Astrocyte of the spinal cord (primary cell): Measurements from ENCODE around the gene MRPL54.
"Not testable (repeated sequence)": the region's sequence is repeated elsewhere in the genome, so short reads cannot be mapped to it uniquely, and the experiment has no call there.

Experiments
- DNase-seq: peaks from one replicate; pipeline ENCODE4 v3.0.0; 2011; ENCODE audit warnings: low read depth, low spot score
- H3K4me3 ChIP-seq: 2 replicates; pipeline ENCODE4 v1.5.1; 2011; ENCODE audit warnings: low read depth, mild to moderate bottlenecking, low read length, moderate library complexity
- CTCF ChIP-seq: IDR thresholded peaks from 2 replicates; pipeline ENCODE4 v1.5.1; 2012; ENCODE audit warnings: low read depth, mild to moderate bottlenecking, low read length, inconsistent platforms
- in situ Hi-C: cut with HindIII; loops from 2 replicates; pipeline ENCODE4 v1.10.0; 2017; ENCODE audit warnings: low sequenced_read_pairs

MRPL54 gene

GRCh38 chr19:3809881-3810707 is 47.6 kb downstream of the MRPL54 start:
- in situ Hi-C loops: no loop called here
- TF ChIP-seq CTCF: no peak
- no peak overlapping the region for H3K4me3 ChIP-seq
- DNase-seq: no peak

DNA sequence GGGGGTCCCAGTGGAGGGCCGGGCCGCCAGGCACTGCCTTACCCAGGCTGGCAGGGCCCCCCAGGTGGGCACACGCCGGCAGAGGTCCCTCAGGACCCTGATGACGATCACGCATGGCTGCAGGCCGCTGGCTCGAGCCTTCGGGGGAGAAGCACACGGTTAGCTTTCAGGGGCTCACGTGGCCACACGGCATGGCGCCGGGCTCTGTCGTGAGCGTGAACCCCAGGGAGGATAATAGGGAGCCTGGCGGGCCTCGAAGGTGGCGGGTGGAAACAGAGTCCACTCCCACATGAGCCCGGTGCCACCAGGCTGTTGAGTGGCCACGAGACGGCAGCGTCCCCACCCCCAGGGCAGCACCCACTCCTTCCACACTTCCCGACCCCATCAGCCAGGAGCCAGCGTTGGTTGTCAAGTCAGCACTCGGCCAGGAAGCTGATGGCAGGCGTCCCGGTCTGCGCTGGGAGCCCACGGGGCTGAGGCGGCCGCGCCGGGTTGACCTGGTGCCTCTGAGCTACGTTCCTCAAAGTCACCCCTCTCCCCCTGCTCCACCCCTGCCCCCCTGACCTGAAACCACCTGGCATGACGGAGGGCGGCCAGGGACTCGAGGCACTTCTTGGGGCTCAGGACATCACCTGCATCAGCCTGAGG is 48.4 kb downstream of the MRPL54 start:
- in situ Hi-C loops: no loop called here
- DNase-seq: no peak
- no peak for TF ChIP-seq CTCF
- H3K4me3 ChIP-seq: no peak overlapping the region

GRCh38 chr19:3813473-3814392 is 51.3 kb downstream of the MRPL54 start:
- no peak for DNase-seq
- no peak overlapping the region for H3K4me3 ChIP-seq
- in situ Hi-C loops: no loop called here
- no peak for TF ChIP-seq CTCF

DNA sequence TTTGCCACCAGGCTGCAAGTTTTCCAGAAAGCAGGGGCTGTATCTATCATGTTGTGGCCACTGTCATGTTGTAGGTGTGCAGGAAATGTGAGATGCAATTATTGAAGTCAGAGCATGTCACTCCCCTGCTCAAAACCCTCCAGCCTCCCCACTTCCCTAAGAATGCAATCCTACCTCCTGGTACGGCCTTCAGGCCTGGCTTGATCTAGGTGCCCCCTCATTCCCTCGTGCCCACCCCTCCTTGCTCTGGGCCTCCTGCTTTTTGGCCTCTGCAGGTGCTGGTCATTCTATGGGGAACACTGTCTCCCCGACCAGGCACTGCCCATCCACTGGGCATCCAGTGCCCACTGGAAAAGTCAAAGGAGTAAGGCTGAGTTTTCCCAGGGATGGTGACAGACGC is 52.2 kb downstream of the MRPL54 start:
- H3K4me3 ChIP-seq: no peak overlapping the region
- TF ChIP-seq CTCF: no peak
- in situ Hi-C loops: no loop called here
- no peak for DNase-seq

DNA sequence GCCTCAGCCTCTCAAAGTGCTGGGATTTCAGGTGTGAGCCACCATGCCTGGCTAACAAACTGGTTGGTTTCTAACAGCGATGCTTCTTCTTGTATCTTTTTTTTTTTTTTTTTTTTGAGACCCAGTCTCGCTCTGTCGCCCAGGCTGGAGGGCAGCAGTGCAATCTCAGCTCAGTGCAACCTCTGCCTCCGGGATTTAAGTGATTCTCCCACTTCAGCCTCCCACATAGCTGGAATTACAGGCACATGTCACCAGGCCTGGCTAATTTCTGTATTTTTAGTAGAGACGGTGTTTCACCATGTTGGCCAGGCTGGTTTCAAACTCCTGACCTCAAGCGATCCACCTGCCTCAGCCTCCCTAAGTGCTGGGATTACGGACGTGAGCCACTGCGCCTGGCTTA is 53.7 kb downstream of the MRPL54 start:
- H3K4me3 ChIP-seq, DNase-seq, in situ Hi-C loops: not testable (repeated sequence)

DNA sequence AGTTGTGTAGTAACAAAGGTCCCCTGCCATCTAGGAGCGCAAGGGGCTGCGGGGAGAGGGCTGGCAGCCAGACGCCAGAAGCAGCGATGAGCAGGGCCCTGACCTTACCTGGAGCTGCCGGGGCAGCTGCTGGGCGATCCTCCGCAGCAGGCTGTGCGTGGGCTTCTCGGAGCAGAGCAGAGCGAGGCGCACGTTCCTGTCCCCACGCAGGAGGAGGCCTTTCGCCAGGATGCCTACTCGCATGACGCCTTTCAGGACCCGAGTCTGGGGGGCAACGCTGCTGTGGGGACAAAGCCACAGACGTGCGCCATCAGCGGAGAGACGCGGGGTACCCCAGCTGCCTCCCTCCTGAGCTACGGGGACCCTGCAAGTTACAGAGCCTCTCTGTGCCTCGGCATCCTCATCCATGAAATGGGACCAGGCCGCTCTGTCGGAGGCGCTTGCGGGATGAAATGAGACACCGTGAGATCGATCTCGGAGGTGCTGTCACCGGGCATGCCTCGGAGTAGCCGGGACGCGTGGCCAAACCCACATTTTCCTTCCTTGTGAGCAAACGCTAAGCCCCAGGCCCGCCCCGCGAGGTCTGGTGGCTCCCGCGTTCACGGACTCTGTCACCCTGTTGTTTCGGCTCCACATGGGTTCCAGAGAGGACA is 54.2 kb downstream of the MRPL54 start:
- in situ Hi-C loops: no loop called here
- no peak for DNase-seq
- no peak overlapping the region for H3K4me3 ChIP-seq
- no peak for TF ChIP-seq CTCF
